Stomach (tissue), 4 donors: Measurements from ENCODE around the gene NQO2.
"Not testable (repeated sequence)": the region's sequence is repeated elsewhere in the genome, so short reads cannot be mapped to it uniquely, and the experiment has no call there.

Source experiments
- EP300 ChIP-seq: sonication (generic); formaldehyde crosslinking; IDR thresholded peaks from one replicate; pipeline ENCODE4 v1.6.1; 2017; ENCODE audit warnings: antibody characterized with exemption
- POLR2A ChIP-seq, 4 donors: fragments of 450-650 bp; IDR thresholded peaks; one replicate each; pipeline ENCODE4 v1.6.1; 2016; ENCODE audit warnings: antibody characterized with exemption in 4 of 4, control low read depth in 2 of 4, mild to moderate bottlenecking in 1 of 4, moderate library complexity in 1 of 4
- POLR2AphosphoS5 ChIP-seq, 3 donors: sonication (generic); formaldehyde crosslinking; IDR thresholded peaks; one replicate each; pipeline ENCODE4 v1.6.1; 2016; ENCODE audit warnings: antibody characterized with exemption in 3 of 3
- TF ChIP-seq, protein P1 (sequence below), 7 experiments: fragments of 450-650 bp in 4 of 7; fragments of 200-600 bp in 3 of 7; sonication (generic) in 3 of 7; IDR thresholded peaks; one replicate each; pipeline ENCODE4 v1.5.1; 2016 to 2019; ENCODE audit warnings: antibody characterized with exemption in 7 of 7, control low read depth in 2 of 7, mild to moderate bottlenecking in 1 of 7

DNA sequence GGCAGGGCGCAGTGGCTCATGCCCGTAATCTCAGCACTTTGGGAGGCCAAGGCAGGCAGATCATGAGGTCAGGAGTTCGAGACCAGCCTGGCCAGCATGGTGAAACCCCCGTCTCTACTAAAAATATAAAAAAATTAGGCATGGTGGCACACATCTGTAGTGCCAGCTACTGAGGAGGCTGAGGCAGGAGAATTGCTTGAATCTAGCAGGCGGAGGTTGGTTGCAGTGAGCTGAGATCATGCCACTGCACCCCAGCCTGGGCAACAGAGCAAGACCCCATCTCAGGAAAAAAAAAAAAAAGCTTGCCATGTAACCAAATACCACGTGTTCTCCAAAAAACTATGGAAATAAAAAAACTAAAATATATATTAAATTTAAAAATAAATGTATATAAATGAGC lies 26.5 kb upstream of the NQO2 start:
- TF ChIP-seq, protein P1, sequence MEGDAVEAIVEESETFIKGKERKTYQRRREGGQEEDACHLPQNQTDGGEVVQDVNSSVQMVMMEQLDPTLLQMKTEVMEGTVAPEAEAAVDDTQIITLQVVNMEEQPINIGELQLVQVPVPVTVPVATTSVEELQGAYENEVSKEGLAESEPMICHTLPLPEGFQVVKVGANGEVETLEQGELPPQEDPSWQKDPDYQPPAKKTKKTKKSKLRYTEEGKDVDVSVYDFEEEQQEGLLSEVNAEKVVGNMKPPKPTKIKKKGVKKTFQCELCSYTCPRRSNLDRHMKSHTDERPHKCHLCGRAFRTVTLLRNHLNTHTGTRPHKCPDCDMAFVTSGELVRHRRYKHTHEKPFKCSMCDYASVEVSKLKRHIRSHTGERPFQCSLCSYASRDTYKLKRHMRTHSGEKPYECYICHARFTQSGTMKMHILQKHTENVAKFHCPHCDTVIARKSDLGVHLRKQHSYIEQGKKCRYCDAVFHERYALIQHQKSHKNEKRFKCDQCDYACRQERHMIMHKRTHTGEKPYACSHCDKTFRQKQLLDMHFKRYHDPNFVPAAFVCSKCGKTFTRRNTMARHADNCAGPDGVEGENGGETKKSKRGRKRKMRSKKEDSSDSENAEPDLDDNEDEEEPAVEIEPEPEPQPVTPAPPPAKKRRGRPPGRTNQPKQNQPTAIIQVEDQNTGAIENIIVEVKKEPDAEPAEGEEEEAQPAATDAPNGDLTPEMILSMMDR (IDR thresholded peaks at IDR 0.05), result not testable (repeated sequence)
- TF ChIP-seq EP300; POLR2AphosphoS5 (IDR thresholded peaks at IDR 0.05); POLR2A (IDR thresholded peaks at IDR 0.05): not testable (repeated sequence)
